Loucy (cell line): Measurements from ENCODE around the gene KRTAP4-9.
"Not testable (repeated sequence)": the region's sequence is repeated elsewhere in the genome, so short reads cannot be mapped to it uniquely, and the experiment has no call there.

ENCODE experiments used
- H2AFZ ChIP-seq: fragments of 200-600 bp; sonication (generic); 2 replicates; pipeline ENCODE4 v1.6.0; 2016; ENCODE audit warnings: antibody characterized with exemption, mild to moderate bottlenecking, low read length, moderate library complexity
- H3F3A ChIP-seq: fragments of 200-600 bp; 2 replicates; pipeline ENCODE4 v1.6.0; 2016; ENCODE audit warnings: antibody characterized with exemption, low read depth, mild to moderate bottlenecking
- H3K27me3 ChIP-seq: fragments of 200-600 bp; sonication (generic); 2 replicates; pipeline ENCODE4 v1.6.1; 2014; ENCODE audit warnings: low read length, mild to moderate bottlenecking; ENCODE audit not compliant: insufficient read depth, poor library complexity, severe bottlenecking
- H3K36me3 ChIP-seq: fragments of 200-600 bp; sonication (generic); 2 replicates; pipeline ENCODE4 v1.6.1; 2016; ENCODE audit warnings: low read length; ENCODE audit not compliant: insufficient read depth
- H3K4me1 ChIP-seq: fragments of 200-600 bp; sonication (generic); 2 replicates; pipeline ENCODE4 v1.5.1; 2014; ENCODE audit warnings: low read length, mild to moderate bottlenecking; ENCODE audit not compliant: insufficient read depth, poor library complexity, severe bottlenecking
- H3K4me2 ChIP-seq: fragments of 200-600 bp; sonication (generic); 2 replicates; pipeline ENCODE4 v1.6.0; 2014; ENCODE audit warnings: antibody characterized with exemption, low read length, low read depth, mild to moderate bottlenecking; ENCODE audit not compliant: poor library complexity, severe bottlenecking
- H3K4me3 ChIP-seq: fragments of 200-600 bp; sonication (generic); 2 replicates; pipeline ENCODE4 v1.5.1; 2014; ENCODE audit warnings: low read length, mild to moderate bottlenecking, mixed read lengths; ENCODE audit not compliant: poor library complexity, severe bottlenecking
- H3K79me2 ChIP-seq: fragments of 200-600 bp; sonication (generic); 2 replicates; pipeline ENCODE4 v1.6.1; 2014; ENCODE audit warnings: low read length; ENCODE audit not compliant: insufficient read depth
- H3K9ac ChIP-seq: fragments of 200-600 bp; sonication (generic); 2 replicates; pipeline ENCODE4 v1.6.0; 2014; ENCODE audit warnings: mild to moderate bottlenecking, low read depth, low read length, moderate library complexity; ENCODE audit not compliant: poor library complexity, severe bottlenecking
- H3K9me2 ChIP-seq: fragments of 200-600 bp; sonication (generic); replicated peaks from 2 replicates; pipeline ENCODE4 v1.6.1; 2016; ENCODE audit warnings: low read depth, low read length, mixed read lengths
- H3K9me3 ChIP-seq: fragments of 200-600 bp; sonication (generic); 2 replicates; pipeline ENCODE4 v1.6.1; 2014; ENCODE audit warnings: mild to moderate bottlenecking, antibody characterized with exemption, low read length, low read depth; ENCODE audit not compliant: insufficient read depth
- H4K20me1 ChIP-seq: fragments of 200-600 bp; sonication (generic); 2 replicates; pipeline ENCODE4 v1.6.0; 2014; ENCODE audit warnings: antibody characterized with exemption, low read length, mild to moderate bottlenecking; ENCODE audit not compliant: insufficient read depth, poor library complexity, severe bottlenecking
- CTCF ChIP-seq: fragments of 200-600 bp; sonication (generic); conservative IDR thresholded peaks from 2 replicates; pipeline ENCODE4 v1.5.1; 2014; ENCODE audit warnings: mild to moderate bottlenecking, antibody characterized with exemption, low read length
- EZH2phosphoT487 ChIP-seq: fragments of 200-600 bp; IDR thresholded peaks from 2 replicates; pipeline ENCODE4 v1.6.1; 2018; ENCODE audit warnings: antibody characterized with exemption, mild to moderate bottlenecking, moderate library complexity, borderline replicate concordance

KRTAP4-9 gene

GRCh38 chr17:41088760-41089352 is 16.3 kb upstream of the KRTAP4-9 start:
- not testable (repeated sequence) for H2AFZ ChIP-seq, H3K9me3 ChIP-seq, H3K9ac ChIP-seq, H4K20me1 ChIP-seq, H3K4me3 ChIP-seq, H3K79me2 ChIP-seq, H3K36me3 ChIP-seq, H3K4me1 ChIP-seq, H3K9me2 ChIP-seq, H3K4me2 ChIP-seq, H3F3A ChIP-seq, H3K27me3 ChIP-seq

GRCh38 chr17:41096055-41096454 is 9.1 kb upstream of the KRTAP4-9 start:
- Histone ChIP-seq H3K27me3 (no peaks in the 10 kb centered on the region), H3K9ac (no peak overlapping the region), H3K9me2 (no peaks in the 10 kb centered on the region), H3K4me1 (peaks cover 14% of the 10 kb centered on the region), H3K36me3 (no peaks in the 10 kb centered on the region), H3K4me2 (no peak overlapping the region), H4K20me1 (no peaks in the 10 kb centered on the region), H3K9me3 (peaks cover 2% of the 10 kb centered on the region), H3K4me3 (no peak overlapping the region), H3F3A (no peaks in the 10 kb centered on the region), H2AFZ (no peak overlapping the region), H3K79me2 (no peaks in the 10 kb centered on the region)
- TF ChIP-seq EZH2phosphoT487 (no peak), CTCF (no peak)

GRCh38 chr17:41098042-41098441 is 7.1 kb upstream of the KRTAP4-9 start, which contains the start of gene KRTAP4-8:
Gene KRTAP4-8, minus strand, starts transcription at chr17:41098142. Its CDS starts 58 bp downstream, at chr17:41098084.
- no peak within 1 kb of the TSS for H3K4me2 ChIP-seq
- no peak within 1 kb of the TSS for H3K9ac ChIP-seq
- TF ChIP-seq EZH2phosphoT487 (no peak), CTCF (no peak)
- no peak within 1 kb of the TSS for H2AFZ ChIP-seq
- no peaks in the 10 kb centered on the region for H3K79me2 ChIP-seq
- H3F3A ChIP-seq: no peaks in the 10 kb centered on the region
- H3K4me1 ChIP-seq: peaks cover 24% of the 10 kb centered on the region
- no peaks in the 10 kb centered on the region for H4K20me1 ChIP-seq
- no peaks in the 10 kb centered on the region for H3K9me2 ChIP-seq
- no peaks in the 10 kb centered on the region for H3K27me3 ChIP-seq
- no peak within 1 kb of the TSS for H3K4me3 ChIP-seq
- H3K36me3 ChIP-seq: no peaks in the 10 kb centered on the region
- H3K9me3 ChIP-seq: no peaks in the 10 kb centered on the region; the same call in 1 of the 2 replicates

GRCh38 chr17:41098481-41098880 is 6.7 kb upstream of the KRTAP4-9 start:
- Histone ChIP-seq H3K27me3 (no peaks in the 10 kb centered on the region), H3K9ac (no peak overlapping the region), H3K4me2 (no peak overlapping the region), H3K4me1 (peaks cover 24% of the 10 kb centered on the region), H3K9me2 (no peaks in the 10 kb centered on the region), H3K9me3 (no peaks in the 10 kb centered on the region), H3F3A (no peaks in the 10 kb centered on the region), H4K20me1 (no peaks in the 10 kb centered on the region), H3K79me2 (no peaks in the 10 kb centered on the region), H2AFZ (no peak overlapping the region), H3K36me3 (no peaks in the 10 kb centered on the region), H3K4me3 (no peak overlapping the region)
- no peak for TF ChIP-seq EZH2phosphoT487
- TF ChIP-seq CTCF: no peak

- Histone ChIP-seq H3K4me2 (peak overlapping the region; percentile 78), H3K4me1 (peaks cover 24% of the 10 kb centered on the region), H3K9ac (peak overlapping the region; percentile 12), H3K4me3 (peak overlapping the region; percentile 61)
- H2AFZ ChIP-seq, H3K9me3 ChIP-seq, H4K20me1 ChIP-seq, H3K27me3 ChIP-seq, H3K36me3 ChIP-seq, H3K9me2 ChIP-seq, H3K79me2 ChIP-seq, H3F3A ChIP-seq: not testable (repeated sequence)
These were observed 5.3 kb upstream of the KRTAP4-9 start for GRCh38 chr17:41099682-41100480.
